Neutrophil (primary cell): Measurements from ENCODE around the gene MPZL1.
A peak's percentile ranks its signal among the peaks of the same experiment; 100 is the strongest.

Source experiments
- H3K27ac ChIP-seq: fragments of 200-600 bp; sonication (generic); 2 replicates; pipeline ENCODE4 v1.5.1; 2016; ENCODE audit warnings: mild to moderate bottlenecking, moderate library complexity
- H3K27me3 ChIP-seq: fragments of 200-600 bp; sonication (generic); 2 replicates; pipeline ENCODE4 v1.6.0; 2016; ENCODE audit warnings: mild to moderate bottlenecking
- H3K36me3 ChIP-seq: fragments of 200-600 bp; sonication (generic); 2 replicates; pipeline ENCODE4 v1.5.1; 2017
- H3K4me1 ChIP-seq, 2 experiments: fragments of 200-600 bp in 1 of 2; sonication (generic) in 1 of 2; 1 replicate in 1 of 2; 2 replicates in 1 of 2; pipeline versions ENCODE4 v1.5.1 to v1.6.1; 2013 to 2016; ENCODE audit warnings: low read depth in 1 of 2, low read length in 1 of 2, mild to moderate bottlenecking in 1 of 2, moderate library complexity in 1 of 2; ENCODE audit not compliant: control insufficient read depth in 1 of 2, insufficient read depth in 1 of 2
- H3K4me3 ChIP-seq, 2 experiments: fragments of 200-600 bp in 1 of 2; sonication (generic) in 1 of 2; 1 replicate in 1 of 2; 2 replicates in 1 of 2; pipeline ENCODE4 v1.5.1; 2013 to 2016; ENCODE audit warnings: low read depth in 1 of 2, low read length in 1 of 2, mild to moderate bottlenecking in 1 of 2, moderate library complexity in 1 of 2
- H3K9me3 ChIP-seq: fragments of 200-600 bp; sonication (generic); 2 replicates; pipeline ENCODE4 v1.5.1; 2016
- CTCF ChIP-seq: fragments of 200-600 bp; sonication (generic); IDR thresholded peaks from 2 replicates; pipeline ENCODE4 v1.5.1; 2016; ENCODE audit warnings: antibody characterized with exemption

The MPZL1 gene

GRCh38 chr1:167707942-167708341 is 13.8 kb upstream of the MPZL1 start:
- no peak for TF ChIP-seq CTCF
- Histone ChIP-seq H3K27ac (peak overlapping the region; percentile 36), H3K27me3 (peaks cover 2% of the 10 kb centered on the region), H3K4me3 (no peak overlapping the region), H3K4me1 (peaks cover 7 to 9% of the 10 kb centered on the region in 2 experiments), H3K36me3 (peaks cover 55% of the 10 kb centered on the region), H3K9me3 (no peaks in the 10 kb centered on the region)

GRCh38 chr1:167708940-167709389 is 12.8 kb upstream of the MPZL1 start:
- no peak for TF ChIP-seq CTCF
- no peak overlapping the region for H3K4me3 ChIP-seq
- peaks cover 15 to 18% of the 10 kb centered on the region in 2 experiments for H3K4me1 ChIP-seq
- peaks cover 12% of the 10 kb centered on the region for H3K27me3 ChIP-seq
- peaks cover 45% of the 10 kb centered on the region for H3K36me3 ChIP-seq
- no peaks in the 10 kb centered on the region for H3K9me3 ChIP-seq
- H3K27ac ChIP-seq, result peak overlapping the region; percentile 36

- Histone ChIP-seq H3K9me3 (no peaks in the 10 kb centered on the region), H3K36me3 (peaks cover 26% of the 10 kb centered on the region), H3K27me3 (peaks cover 16% of the 10 kb centered on the region), H3K4me3 (no peak overlapping the region), H3K27ac (no peak overlapping the region), H3K4me1 (peaks cover 34 to 36% of the 10 kb centered on the region in 2 experiments)
- no peak for TF ChIP-seq CTCF
Measured at GRCh38 chr1:167710836-167711235, 10.9 kb upstream of the MPZL1 start.

- no peak for TF ChIP-seq CTCF
- no peak overlapping the region for H3K27ac ChIP-seq
- peaks cover 16% of the 10 kb centered on the region for H3K27me3 ChIP-seq
- H3K9me3 ChIP-seq, result no peaks in the 10 kb centered on the region
- H3K36me3 ChIP-seq, result peaks cover 17% of the 10 kb centered on the region
- H3K4me3 ChIP-seq, result no peak overlapping the region
- H3K4me1 ChIP-seq, result peaks cover 39 to 42% of the 10 kb centered on the region in 2 experiments
Measured at GRCh38 chr1:167711797-167712196, 10.0 kb upstream of the MPZL1 start.

GRCh38 chr1:167713330-167714081 is 8.3 kb upstream of the MPZL1 start:
- Histone ChIP-seq H3K9me3 (no peaks in the 10 kb centered on the region), H3K27me3 (peaks cover 16% of the 10 kb centered on the region), H3K4me1 (peaks cover 39 to 42% of the 10 kb centered on the region in 2 experiments), H3K27ac (peak overlapping the region; percentile 28), H3K4me3 (peak overlapping the region; percentile 75 to 78), H3K36me3 (peaks cover 1% of the 10 kb centered on the region)
- TF ChIP-seq CTCF, result no peak
